Heart left ventricle (tissue), 16 donors: ENCODE data around the gene SCAMP4. TPM values are rescaled to one million over a fixed set of nuclear protein-coding genes. Genes with fewer than 3 reads are reported as not detected.

Experiments used
- ATAC-seq, 4 donors: fragments of 200-7000 bp; cut with Tn5 transposase; one replicate each; pipeline ENCODE4 v1.9.1; 2020 to 2022; ENCODE audit warnings: moderate library complexity in 4 of 4, mild to moderate bottlenecking in 3 of 4, moderate number of reproducible peaks in 1 of 4
- DNase-seq, 5 donors: peaks; one replicate each; pipeline ENCODE4 v3.0.0-alpha.2; 2020
- H3K27ac ChIP-seq, 12 donors: fragments of 200-600 bp; sonication (generic) in 4 of 12; one replicate each; pipeline versions ENCODE4 v1.5.0 to v1.8.0; 2016 to 2022; ENCODE audit warnings: mild to moderate bottlenecking in 2 of 12
- H3K27me3 ChIP-seq, 9 donors: fragments of 200-600 bp; sonication (generic) in 2 of 9; one replicate each; pipeline versions ENCODE4 v1.5.1 to v1.8.0; 2016 to 2022; ENCODE audit warnings: mild to moderate bottlenecking in 3 of 9
- H3K36me3 ChIP-seq, 9 donors: fragments of 200-600 bp; sonication (generic) in 2 of 9; one replicate each; pipeline versions ENCODE4 v1.5.0 to v1.8.0; 2018 to 2022; ENCODE audit warnings: mild to moderate bottlenecking in 2 of 9
- H3K4me1 ChIP-seq, 12 donors: fragments of 200-600 bp; sonication (generic) in 4 of 12; one replicate each; pipeline versions ENCODE4 v1.5.0 to v1.8.0; 2016 to 2022; ENCODE audit warnings: mild to moderate bottlenecking in 3 of 12
- H3K4me3 ChIP-seq, 12 donors: fragments of 200-600 bp; sonication (generic) in 4 of 12; one replicate each; pipeline versions ENCODE4 v1.5.0 to v1.8.0; 2017 to 2022; ENCODE audit warnings: mild to moderate bottlenecking in 9 of 12, moderate library complexity in 4 of 12
- H3K9me3 ChIP-seq, 12 donors: fragments of 200-600 bp; sonication (generic) in 4 of 12; one replicate each; pipeline versions ENCODE4 v1.5.0 to v1.8.0; 2016 to 2022; ENCODE audit warnings: mild to moderate bottlenecking in 1 of 12
- CTCF ChIP-seq, 12 donors: fragments of 200-600 bp; sonication (generic) in 4 of 12; IDR thresholded peaks; one replicate each; pipeline versions ENCODE4 v1.5.0 to v1.8.0; 2018 to 2022; ENCODE audit warnings: antibody characterized with exemption in 12 of 12, mild to moderate bottlenecking in 5 of 12
- POLR2A ChIP-seq, 2 donors: fragments of 450-650 bp; IDR thresholded peaks; one replicate each; pipeline ENCODE4 v1.6.1; 2017; ENCODE audit warnings: antibody characterized with exemption in 2 of 2, mild to moderate bottlenecking in 2 of 2, moderate library complexity in 2 of 2
- WGBS, 4 donors: extraction: QIAGEN DNeasy Blood & Tissue Kit in 2 of 4; methylation state at CpG; one replicate each; pipeline versions ENCODE4 v1.1.5 to v1.1.7; 2013 to 2018; 5-methylcytosine and 5-hydroxymethylcytosine counted together
- intact Hi-C, 10 donors: fragments of 100-400 bp; cut with DNase I; formaldehyde crosslinking; loops; one replicate each; pipeline versions ENCODE4 v1.11.1 to v1.14.2; 2022
- polyA plus RNA-seq, 2 donors: library from polyadenylated mRNA; stranded (reverse); fragments of 200-250 nt; gene quantifications; one replicate each; pipeline ENCODE4 v1.2.3, GENCODE V29; 2013
- total RNA-seq, 9 donors: library from RNA; depleted of rRNA in 2 of 9; stranded (reverse); fragments of >200 nt in 2 of 9; fragmentation: NEBNext Ultra II Directional in 3 of 9; extraction: Animal tissue kit (Norgen Biotek cat#: 25700) in 3 of 9; gene quantifications; one replicate each; pipeline versions ENCODE4 v1.1.0 to v1.2.4, GENCODE V29; 2016 to 2023
- donor health status: ischemic (EF 13 %, LVEDD 7.1; RV severe dilation, severe dysfunction).
- donor health status: healthy with polysubstance abuse.
- donor health status: DM: no; HTN: yes; CAD: no.
- donor health status: DM: no; HTN: no; CAD: no.
- donor health status: ischemic (EF 25% LVEDD 6.9; RV normal size, moderate dysfunction).
- donor health status: ischemic (EF 25% LVEDD 5.7; RV mildly dilated, moderate dysfunction).
- donor health status: healthy.
- donor health status: DM: yes; HTN: yes; CAD: no.
- donor health status: ischemic (EF 35%, LVEDD 5.7; RV mildly dilated, moderate dysfunction).
- donor health status: nonischemic (EF 11% LVEDD 7.7; RV severe dilation, severe dysfunction).
- donor health status: DM: yes; HTN: yes; CAD: no.
- donor health status: PGD.
- donor health status: ischemic (EF 29% LVEDD 5.4; RV normal size, mild dysfunction).
- donor health status: nonischemic (EF 23%, LVEDD 6.1; RV moderate dilation, normal function).

SCAMP4 gene
- total and polyA plus RNA-seq, 11 donors = 13.5 to 38.8 (median 19.1) TPM

- no peak for DNase-seq
- WGBS, 4 donors = 88 to 98% (median 92%) methylated on average over 4 to 5 of the region's 5 CpGs
- Histone ChIP-seq H3K36me3 (no peaks in the 10 kb centered on the region), H3K27ac (peak overlapping the region in 2 of 12 donors; percentile 64 to 74), H3K4me1 (peaks cover 4 to 37% (median 12%) of the 10 kb centered on the region in 12 donors), H3K9me3 (no peaks in the 10 kb centered on the region), H3K4me3 (no peak overlapping the region), H3K27me3 (no peaks in the 10 kb centered on the region)
- no peak for TF ChIP-seq CTCF (IDR thresholded peaks at IDR 0.05)
- TF ChIP-seq POLR2A (IDR thresholded peaks at IDR 0.05) = no peak
- ATAC-seq = no peak
- intact Hi-C loops = no loop called here
Measured at GRCh38 chr19:1888385-1888784, 16.8 kb upstream of the SCAMP4 start.

GRCh38 chr19:1889907-1890306 is 15.3 kb upstream of the SCAMP4 start:
- peaks cover 0 to 24% (median 1%) of the 10 kb centered on the region in 12 donors for H3K4me1 ChIP-seq
- no peak overlapping the region for H3K4me3 ChIP-seq
- H3K27me3 ChIP-seq = no peaks in the 10 kb centered on the region
- no peak overlapping the region for H3K27ac ChIP-seq
- ATAC-seq (no peak), DNase-seq (no peak)
- no peaks in the 10 kb centered on the region for H3K9me3 ChIP-seq
- intact Hi-C loops = no loop called here
- TF ChIP-seq CTCF (IDR thresholded peaks at IDR 0.05) (no peak), POLR2A (IDR thresholded peaks at IDR 0.05) (no peak)
- 97 to 100% (median 100%) methylated on average over 1 of the region's 1 CpG for WGBS, 4 donors
- no peaks in the 10 kb centered on the region for H3K36me3 ChIP-seq

- peaks cover 0 to 37% (median 12%) of the 10 kb centered on the region in 12 donors for H3K4me1 ChIP-seq
- H3K27ac ChIP-seq = no peak overlapping the region
- no peak overlapping the region for H3K4me3 ChIP-seq
- intact Hi-C loops = no loop called here
- no peaks in the 10 kb centered on the region for H3K27me3 ChIP-seq
- TF ChIP-seq POLR2A (IDR thresholded peaks at IDR 0.05) (no peak), CTCF (IDR thresholded peaks at IDR 0.05) (no peak)
- H3K36me3 ChIP-seq = no peaks in the 10 kb centered on the region
- DNase-seq = no peak
- ATAC-seq = no peak
- WGBS, 4 donors = 87 to 90% (median 89%) methylated on average over 17 of the region's 17 CpGs
- H3K9me3 ChIP-seq = no peaks in the 10 kb centered on the region
Measured at GRCh38 chr19:1893791-1894190, 11.4 kb upstream of the SCAMP4 start.

GRCh38 chr19:1896508-1896907 is 8.7 kb upstream of the SCAMP4 start:
- intact Hi-C loops = no loop called here
- WGBS, 4 donors = 84 to 95% (median 87%) methylated on average over 11 to 13 of the region's 13 CpGs
- H3K9me3 ChIP-seq = no peaks in the 10 kb centered on the region
- H3K4me1 ChIP-seq = peaks cover 0 to 37% (median 12%) of the 10 kb centered on the region in 12 donors
- H3K36me3 ChIP-seq = no peaks in the 10 kb centered on the region
- H3K4me3 ChIP-seq = peak overlapping the region in 1 of 12 donors; percentile 44
- H3K27me3 ChIP-seq = no peaks in the 10 kb centered on the region
- peak overlapping the region in 2 of 12 donors; percentile 72 to 86 for H3K27ac ChIP-seq
- DNase-seq (no peak), ATAC-seq (no peak)
- TF ChIP-seq CTCF (IDR thresholded peaks at IDR 0.05) (no peak), POLR2A (IDR thresholded peaks at IDR 0.05) (no peak)
